OCI-LY7 (cell line): ENCODE measurements around the gene C16orf89.
"Not testable (repeated sequence)": the region's sequence is repeated elsewhere in the genome, so short reads cannot be mapped to it uniquely, and the experiment has no call there.

Experiments used
- EZH2phosphoT487 ChIP-seq: fragments of 200-600 bp; sonication (generic); IDR thresholded peaks from 2 replicates; pipeline ENCODE4 v1.6.1; 2018; ENCODE audit warnings: low read depth, borderline replicate concordance, mild to moderate bottlenecking, mixed run types, antibody characterized with exemption, low read length, moderate library complexity, mixed read lengths
- TF ChIP-seq, protein P1 (sequence below): fragments of 200-600 bp; sonication (generic); conservative IDR thresholded peaks from 2 replicates; pipeline ENCODE4 v1.5.1; 2014; ENCODE audit warnings: mild to moderate bottlenecking, antibody characterized with exemption, low read length, moderate library complexity, mixed read lengths

DNA sequence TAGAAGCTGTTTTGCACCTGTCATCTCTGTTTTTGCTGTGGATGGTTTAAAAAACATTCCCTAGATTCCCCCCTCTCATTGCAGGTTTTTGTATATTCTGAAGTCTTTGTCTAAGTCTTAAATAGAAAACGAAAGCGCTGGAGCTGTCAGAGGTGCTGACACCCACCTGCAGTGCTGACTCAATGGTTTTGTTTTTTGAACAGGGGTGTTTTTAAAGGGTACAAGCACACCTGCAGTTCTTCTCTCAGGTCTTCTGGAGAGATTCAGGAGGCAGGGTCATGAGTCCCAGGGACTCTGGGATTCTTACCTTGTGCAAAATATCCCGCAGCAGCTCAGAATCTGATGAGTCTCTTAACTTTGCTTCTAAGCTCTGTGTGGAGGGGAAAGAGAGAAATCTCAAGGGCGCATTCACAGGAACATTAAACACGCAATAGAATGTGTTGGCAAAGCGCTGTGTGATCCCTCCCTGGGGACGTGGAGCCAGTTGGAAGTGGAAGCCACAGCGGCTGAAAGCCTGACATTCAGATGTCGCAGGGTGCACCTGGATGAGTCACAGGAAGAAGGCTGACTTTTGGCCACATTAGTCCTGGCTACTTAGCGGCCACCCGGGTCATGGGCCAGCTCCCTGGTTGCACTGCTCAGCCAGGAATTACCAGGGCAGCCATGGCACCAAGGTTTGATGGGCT lies 29.5 kb upstream of the C16orf89 start:
- TF ChIP-seq, protein P1, sequence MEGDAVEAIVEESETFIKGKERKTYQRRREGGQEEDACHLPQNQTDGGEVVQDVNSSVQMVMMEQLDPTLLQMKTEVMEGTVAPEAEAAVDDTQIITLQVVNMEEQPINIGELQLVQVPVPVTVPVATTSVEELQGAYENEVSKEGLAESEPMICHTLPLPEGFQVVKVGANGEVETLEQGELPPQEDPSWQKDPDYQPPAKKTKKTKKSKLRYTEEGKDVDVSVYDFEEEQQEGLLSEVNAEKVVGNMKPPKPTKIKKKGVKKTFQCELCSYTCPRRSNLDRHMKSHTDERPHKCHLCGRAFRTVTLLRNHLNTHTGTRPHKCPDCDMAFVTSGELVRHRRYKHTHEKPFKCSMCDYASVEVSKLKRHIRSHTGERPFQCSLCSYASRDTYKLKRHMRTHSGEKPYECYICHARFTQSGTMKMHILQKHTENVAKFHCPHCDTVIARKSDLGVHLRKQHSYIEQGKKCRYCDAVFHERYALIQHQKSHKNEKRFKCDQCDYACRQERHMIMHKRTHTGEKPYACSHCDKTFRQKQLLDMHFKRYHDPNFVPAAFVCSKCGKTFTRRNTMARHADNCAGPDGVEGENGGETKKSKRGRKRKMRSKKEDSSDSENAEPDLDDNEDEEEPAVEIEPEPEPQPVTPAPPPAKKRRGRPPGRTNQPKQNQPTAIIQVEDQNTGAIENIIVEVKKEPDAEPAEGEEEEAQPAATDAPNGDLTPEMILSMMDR, result not testable (repeated sequence)
- not testable (repeated sequence) for TF ChIP-seq EZH2phosphoT487
